H1 (cell line): ENCODE data around the gene SPRR4. TPM values are rescaled to one million over a fixed set of nuclear protein-coding genes. Genes with fewer than 3 reads are reported as not detected.
A peak's percentile ranks its signal among the peaks of the same experiment; 100 is the strongest.

Experiments
- CTCF ChIA-PET: fragments of 300-600 bp; sonication (Branson Sonifier 250); formaldehyde crosslinking; loops from one replicate; lab custom pipeline; 2021; ENCODE audit not compliant: partially characterized antibody; lab: Charles Lee
- POLR2A ChIA-PET: fragments of 300-600 bp; sonication (Branson Sonifier 250); formaldehyde crosslinking; loops from one replicate; lab custom pipeline; 2021; ENCODE audit warnings: inconsistent platforms; ENCODE audit not compliant: partially characterized antibody; lab: Charles Lee
- DNase-seq, 2 experiments: peaks; one replicate each; pipeline versions ENCODE4 v3.0.0 to v3.0.0-alpha.2; 2010 to 2022; ENCODE audit warnings: low spot score in 2 of 2, low read depth in 1 of 2, mixed read lengths in 1 of 2
- FAIRE-seq: peaks from 2 replicates; lab custom pipeline; 2011; peaks lifted over from hg19 to GRCh38; lab: Jason Lieb, UNC
- H2AFZ ChIP-seq: 2 replicates; pipeline ENCODE4 v1.8.1; 2012; ENCODE audit warnings: low read length, inconsistent platforms
- H2AK5ac ChIP-seq: 2 replicates; pipeline ENCODE4 v1.6.1; 2013; ENCODE audit warnings: low read depth, low read length
- H2BK120ac ChIP-seq: replicated peaks from 2 replicates; pipeline ENCODE3; 2013; ENCODE audit warnings: low read depth, low read length, inconsistent platforms
- H2BK12ac ChIP-seq: 2 replicates; pipeline ENCODE4 v1.6.1; 2013; ENCODE audit warnings: low read depth, low read length
- H2BK15ac ChIP-seq: 2 replicates; pipeline ENCODE4 v1.6.1; 2013; ENCODE audit warnings: low read length
- H2BK20ac ChIP-seq: 2 replicates; pipeline ENCODE4 v1.6.1; 2013; ENCODE audit warnings: low read length
- H2BK5ac ChIP-seq: 2 replicates; pipeline ENCODE4 v1.6.1; 2013; ENCODE audit warnings: low read depth, low read length
- H3K14ac ChIP-seq: 2 replicates; pipeline ENCODE4 v1.6.1; 2013; ENCODE audit warnings: inconsistent platforms; ENCODE audit not compliant: insufficient read length
- H3K18ac ChIP-seq: 2 replicates; pipeline ENCODE4 v1.6.1; 2013; ENCODE audit warnings: low read length; ENCODE audit errors: extremely low read depth
- H3K23ac ChIP-seq: 2 replicates; pipeline ENCODE4 v1.6.1; 2013; ENCODE audit warnings: inconsistent platforms; ENCODE audit not compliant: insufficient read length
- H3K23me2 ChIP-seq: 2 replicates; pipeline ENCODE4 v1.6.1; 2013; ENCODE audit warnings: low read depth, low read length
- H3K27ac ChIP-seq: 2 replicates; pipeline ENCODE4 v1.6.1; 2011; ENCODE audit warnings: low read depth, low read length, inconsistent platforms
- H3K27me3 ChIP-seq, 4 experiments: replicated peaks in 1 of 4; 1 replicate in 1 of 4; 2 replicates in 3 of 4; pipeline versions ENCODE4 v1.6.1 to v1.8.1; 2011 to 2013; ENCODE audit warnings: low read length in 3 of 4, mild to moderate bottlenecking in 3 of 4, inconsistent platforms in 2 of 4, mixed read lengths in 2 of 4, moderate library complexity in 1 of 4; ENCODE audit not compliant: control insufficient read depth in 3 of 4, insufficient read depth in 3 of 4; ENCODE audit errors: extremely low read depth in 1 of 4
- H3K36me3 ChIP-seq, 4 experiments: 2 replicates each; pipeline versions ENCODE4 v1.6.1 to v1.8.1; 2011 to 2013; ENCODE audit warnings: mild to moderate bottlenecking in 4 of 4, low read length in 3 of 4, moderate library complexity in 2 of 4, control low read depth in 1 of 4, inconsistent platforms in 1 of 4; ENCODE audit not compliant: insufficient read depth in 4 of 4, control insufficient read depth in 2 of 4
- H3K4ac ChIP-seq: replicated peaks from 2 replicates; pipeline ENCODE3; 2013; ENCODE audit warnings: low read length, low read depth, mixed read lengths, inconsistent platforms; ENCODE audit not compliant: insufficient read length
- H3K4me1 ChIP-seq, 4 experiments: replicated peaks in 1 of 4; 1 replicate in 1 of 4; 2 replicates in 3 of 4; pipeline versions ENCODE4 v1.6.1 to v1.8.1; 2011 to 2013; ENCODE audit warnings: low read length in 3 of 4, inconsistent platforms in 2 of 4, mixed read lengths in 1 of 4; ENCODE audit not compliant: insufficient read depth in 4 of 4, control insufficient read depth in 3 of 4
- H3K4me2 ChIP-seq, 2 experiments: 2 replicates each; pipeline versions ENCODE4 v1.6.1 to v1.8.1; 2011 to 2013; ENCODE audit warnings: low read depth in 2 of 2, low read length in 2 of 2, control low read depth in 1 of 2, inconsistent platforms in 1 of 2, mild to moderate bottlenecking in 1 of 2; ENCODE audit not compliant: insufficient read depth in 1 of 2
- H3K4me3 ChIP-seq, 4 experiments: fragments of 200-600, 300-600 bp in 1 of 4; sonication (generic), shearing (Covaris generic), sonication (Bioruptor Twin) in 1 of 4; 2 replicates each; pipeline versions ENCODE4 v1.5.1 to v1.8.1; 2011 to 2016; ENCODE audit warnings: low read length in 4 of 4, low read depth in 3 of 4, control low read depth in 2 of 4, inconsistent platforms in 2 of 4, mild to moderate bottlenecking in 2 of 4, mixed read lengths in 1 of 4, moderate library complexity in 1 of 4; ENCODE audit not compliant: insufficient read depth in 2 of 4; ENCODE audit errors: extremely low read depth in 1 of 4
- H3K56ac ChIP-seq: replicated peaks from 2 replicates; pipeline ENCODE3; 2013; ENCODE audit warnings: low read depth, mild to moderate bottlenecking, mixed read lengths, low read length, inconsistent platforms; ENCODE audit not compliant: insufficient read length
- H3K79me1 ChIP-seq: 2 replicates; pipeline ENCODE4 v1.6.1; 2013; ENCODE audit warnings: low read depth, low read length, control low read depth
- H3K79me2 ChIP-seq, 2 experiments: 2 replicates each; pipeline versions ENCODE4 v1.6.1 to v1.8.1; 2012 to 2013; ENCODE audit warnings: low read length in 2 of 2, mild to moderate bottlenecking in 2 of 2, inconsistent platforms in 1 of 2; ENCODE audit not compliant: insufficient read depth in 2 of 2, control insufficient read depth in 1 of 2
- H3K9ac ChIP-seq, 4 experiments: replicated peaks in 1 of 4; 1 replicate in 1 of 4; 2 replicates in 3 of 4; pipeline versions ENCODE4 v1.6.1 to v1.8.1; 2011 to 2013; ENCODE audit warnings: low read depth in 3 of 4, low read length in 3 of 4, control low read depth in 2 of 4, mild to moderate bottlenecking in 2 of 4, moderate library complexity in 2 of 4, inconsistent platforms in 1 of 4; ENCODE audit errors: extremely low read depth in 1 of 4
- H3K9me3 ChIP-seq, 2 experiments: 2 replicates each; pipeline versions ENCODE4 v1.6.1 to v1.8.1; 2012 to 2013; ENCODE audit warnings: mild to moderate bottlenecking in 2 of 2, moderate library complexity in 2 of 2, control low read depth in 1 of 2, inconsistent platforms in 1 of 2, low read depth in 1 of 2, low read length in 1 of 2, mixed read lengths in 1 of 2; ENCODE audit not compliant: insufficient read depth in 2 of 2
- H4K20me1 ChIP-seq, 2 experiments: replicated peaks in 1 of 2; 2 replicates each; pipeline versions ENCODE3 to v1.8.1; 2011 to 2013; ENCODE audit warnings: inconsistent platforms in 2 of 2, low read length in 2 of 2, mild to moderate bottlenecking in 1 of 2; ENCODE audit not compliant: insufficient read depth in 2 of 2, control insufficient read depth in 1 of 2
- H4K5ac ChIP-seq: 2 replicates; pipeline ENCODE4 v1.6.1; 2013; ENCODE audit warnings: low read length, low read depth, mixed read lengths, inconsistent platforms; ENCODE audit not compliant: insufficient read length
- H4K8ac ChIP-seq: 2 replicates; pipeline ENCODE4 v1.8.0; 2013; ENCODE audit warnings: mild to moderate bottlenecking, moderate library complexity, low read length, inconsistent platforms; ENCODE audit not compliant: insufficient read depth; ENCODE audit errors: extremely low read depth
- H4K91ac ChIP-seq: replicated peaks from 2 replicates; pipeline ENCODE3; 2013; ENCODE audit warnings: low read length, mixed read lengths, inconsistent platforms; ENCODE audit not compliant: insufficient read length
- BACH1 ChIP-seq: IDR thresholded peaks from 2 replicates; pipeline ENCODE4 v1.6.1; 2012; ENCODE audit warnings: low read length, improper control_type of control experiment
- BCL11A ChIP-seq, 2 experiments: IDR thresholded peaks; one replicate each; pipeline ENCODE4 v1.6.1; 2011; ENCODE audit warnings: low read depth in 2 of 2, low read length in 2 of 2, mild to moderate bottlenecking in 2 of 2
- MAFK ChIP-seq: IDR thresholded peaks from 2 replicates; pipeline ENCODE4 v1.6.1; 2012; ENCODE audit warnings: low read depth, mild to moderate bottlenecking, improper control_type of control experiment, low read length
- SP1 ChIP-seq: IDR thresholded peaks from 2 replicates; pipeline ENCODE4 v1.6.1; 2011; ENCODE audit warnings: low read depth, low read length
- SP2 ChIP-seq: IDR thresholded peaks from 2 replicates; pipeline ENCODE4 v1.6.1; 2012; ENCODE audit warnings: mild to moderate bottlenecking, low read length, inconsistent platforms
- SUZ12 ChIP-seq: fragments of 200-600 bp; sonication (generic); IDR thresholded peaks from 2 replicates; pipeline ENCODE4 v1.6.1; 2012; ENCODE audit warnings: mild to moderate bottlenecking, inconsistent platforms, low read length, moderate library complexity, mixed read lengths
- TAF1 ChIP-seq: IDR thresholded peaks from 2 replicates; pipeline ENCODE4 v1.6.1; 2011; ENCODE audit warnings: mild to moderate bottlenecking, low read depth, low read length
- TAF7 ChIP-seq: optimal IDR thresholded peaks from 2 replicates; pipeline ENCODE3; 2011; ENCODE audit warnings: low read depth, mild to moderate bottlenecking, inconsistent platforms, low read length, moderate library complexity, borderline replicate concordance
- TEAD4 ChIP-seq: IDR thresholded peaks from 2 replicates; pipeline ENCODE4 v1.6.1; 2012; ENCODE audit warnings: low read depth, low read length, inconsistent platforms, mixed read lengths
- WGBS, 2 experiments: shearing (Covaris generic) in 1 of 2; methylation state at CpG; one replicate each; pipeline versions ENCODE4 v1.1.6 to v1.1.7; 2013 to 2015; ENCODE audit warnings: low lambda C conversion rate in 2 of 2, mixed read lengths in 2 of 2, inconsistent platforms in 1 of 2, low coverage in 1 of 2, missing lambda C conversion rate in 1 of 2; ENCODE audit not compliant: insufficient replicate concordance in 2 of 2, insufficient coverage in 1 of 2, insufficient read length in 1 of 2; ENCODE audit errors: extremely low coverage in 1 of 2, missing lambda C conversion rate in 1 of 2; 5-methylcytosine and 5-hydroxymethylcytosine counted together
- polyA plus RNA-seq, 7 experiments: library from polyadenylated mRNA; depleted of rRNA in 3 of 7; stranded (reverse) in 5 of 7; unstranded in 2 of 7; fragments of >200 nt in 5 of 7; fragments of 200-250 nt in 2 of 7; gene quantifications; 1 replicate in 5 of 7; 2 replicates in 1 of 7; 4 replicates in 1 of 7; pipeline versions ENCODE4 v1.2.1 to v1.2.3, GENCODE V29; 2011 to 2013; ENCODE audit warnings: missing spikeins in 2 of 7, mixed read lengths in 2 of 7
- total RNA-seq: library from RNA; stranded (reverse); fragmentation: NEBNext Ultra II Directional; extraction: Animal tissue kit (Norgen Biotek cat#: 25700); gene quantifications from 2 replicates; pipeline ENCODE4 v1.2.1, GENCODE V29; 2021
- TF ChIP-seq, protein P1 (sequence below): IDR thresholded peaks from 2 replicates; pipeline ENCODE4 v1.6.1; 2011; ENCODE audit warnings: low read depth, mild to moderate bottlenecking, low read length; ENCODE audit not compliant: insufficient read depth

Gene SPRR4
- total and polyA plus RNA-seq, 2 of the 8 experiments (the other 6 are each of a cell fraction or from before 2014, with no cell fraction given): not detected

DNA sequence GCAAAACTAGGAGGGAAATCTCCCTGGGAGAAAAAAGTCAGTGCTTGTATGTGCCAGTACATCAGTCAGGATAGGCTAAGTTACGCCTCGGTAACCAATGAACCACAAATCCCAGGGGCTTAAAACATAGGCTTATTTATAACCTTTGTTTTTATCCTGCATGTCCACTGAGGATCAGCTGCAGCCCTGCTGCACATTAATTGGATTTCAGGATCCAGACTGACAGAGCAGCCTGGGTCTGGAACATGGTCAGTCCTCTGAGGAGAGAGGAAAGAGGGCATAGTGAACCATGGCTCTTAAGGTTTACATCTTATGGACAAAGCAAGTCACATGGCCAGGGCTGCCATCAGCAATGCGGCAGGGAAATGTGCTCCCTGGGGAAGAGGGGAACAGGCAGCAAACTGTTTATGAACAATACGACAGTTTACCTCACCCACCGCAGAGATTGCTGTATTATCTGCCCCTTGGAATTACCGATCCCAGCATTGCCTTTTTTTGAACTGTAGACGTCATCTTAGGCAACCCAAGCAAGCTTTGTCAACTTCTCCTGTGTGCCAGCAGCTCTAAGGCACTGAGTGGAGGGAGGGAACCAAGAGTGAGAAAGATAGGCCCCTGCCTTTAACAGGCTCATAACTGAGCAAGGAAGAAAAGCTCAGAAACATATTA, 9.1 kb upstream of the SPRR4 start:
- 81% methylated on average over 7 of the region's 7 CpGs; no CpG with 5 or more reads in 1 of the 2 experiments for WGBS, 2 experiments
- Histone ChIP-seq H2AFZ (peak overlapping the region; percentile 23; the same call in 1 of the 2 replicates), H2BK120ac (no peak overlapping the region), H3K36me3 (no peaks in the 10 kb centered on the region), H3K4me2 (no peak overlapping the region), H3K23ac (no peak overlapping the region), H2BK20ac (peak overlapping the region; percentile 1; the same call in 1 of the 2 replicates), H2BK15ac (no peak overlapping the region), H3K4ac (no peak overlapping the region), H3K4me3 (no peak overlapping the region), H2BK12ac (no peak overlapping the region), H4K20me1 (no peaks in the 10 kb centered on the region), H4K91ac (no peak overlapping the region), H2AK5ac (no peak overlapping the region), H3K9ac (no peak overlapping the region), H4K5ac (no peak overlapping the region), H3K79me2 (no peaks in the 10 kb centered on the region), H3K18ac (no peak overlapping the region), H3K56ac (no peak overlapping the region), H4K8ac (no peak overlapping the region), H2BK5ac (no peak overlapping the region), H3K9me3 (no peaks in the 10 kb centered on the region), H3K23me2 (no peaks in the 10 kb centered on the region; the same call in 1 of the 2 replicates), H3K27ac (no peak overlapping the region), H3K27me3 (no peaks in the 10 kb centered on the region), H3K14ac (no peak overlapping the region), H3K4me1 (no peaks in the 10 kb centered on the region), H3K79me1 (no peaks in the 10 kb centered on the region)
- no peak for FAIRE-seq
- CTCF ChIA-PET: interaction anchor here (0.6 to 7.9 kb wide), 17 partner anchors 8 to 267 kb away, joined by 3 to 114 read pairs (median 3); partner anchors contain the start of gene SPRR2B
- TF ChIP-seq BCL11A (IDR thresholded peaks at IDR 0.05; ENCODE audit: low read depth in 2 of 2, low read length in 2 of 2) (no peak), SUZ12 (no peak), SP1 (no peak), TAF1 (no peak), SP2 (no peak), MAFK (no peak), BACH1 (no peak), TAF7 (no peak), TEAD4 (no peak)
- TF ChIP-seq, protein P1, sequence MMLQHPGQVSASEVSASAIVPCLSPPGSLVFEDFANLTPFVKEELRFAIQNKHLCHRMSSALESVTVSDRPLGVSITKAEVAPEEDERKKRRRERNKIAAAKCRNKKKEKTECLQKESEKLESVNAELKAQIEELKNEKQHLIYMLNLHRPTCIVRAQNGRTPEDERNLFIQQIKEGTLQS: no peak
- DNase-seq: no peak
- POLR2A ChIA-PET: no interaction called here
